GM18502 (cell line): ENCODE measurements around the gene HCN3.

ENCODE experiments used
- ATAC-seq: cut with Tn5 transposase; IDR thresholded peaks from one replicate; pipeline ENCODE4 v1.9.1; 2021; ENCODE audit warnings: mild to moderate bottlenecking; ENCODE audit not compliant: unreplicated experiment, poor library complexity

The HCN3 gene

GRCh38 chr1:155253797-155254196 is 23.5 kb upstream of the HCN3 start:
- no peak for ATAC-seq

GRCh38 chr1:155254228-155254713 is 23.0 kb upstream of the HCN3 start:
- no peak for ATAC-seq

DNA sequence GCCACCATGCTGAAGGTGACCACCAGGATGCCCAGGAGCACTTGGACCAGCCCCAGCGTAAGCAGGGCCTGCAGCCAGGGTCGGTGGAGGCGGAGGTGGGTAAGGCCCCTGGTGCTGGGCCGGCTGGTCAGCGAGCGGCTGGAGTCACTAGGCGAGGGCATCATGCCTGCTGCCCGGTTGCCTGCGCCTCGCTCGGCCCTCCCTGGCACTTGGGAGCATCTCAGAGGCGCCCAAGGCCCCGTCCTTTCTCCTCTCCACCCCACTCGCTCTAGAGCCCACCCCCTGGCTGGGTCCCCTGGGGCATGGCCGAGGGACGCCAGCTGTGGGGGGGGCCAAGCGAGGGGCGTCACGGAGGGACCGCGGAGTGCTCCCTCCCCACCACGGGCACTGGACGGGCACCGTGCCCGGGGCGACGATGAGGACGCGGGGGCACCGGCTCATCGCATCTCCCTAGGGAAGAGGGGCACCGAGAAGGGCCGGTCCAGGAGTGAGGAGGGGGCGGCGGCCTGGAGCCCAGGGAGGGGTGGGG is 22.5 kb upstream of the HCN3 start:
- ATAC-seq, result no peak

GRCh38 chr1:155255243-155256007 is 21.8 kb upstream of the HCN3 start, which contains the start of gene ENTREP3:
ENTREP3 (minus strand) TSS chr1:155255483; CDS start chr1:155254877, 606 bp downstream.
- peak; percentile 55 for ATAC-seq

DNA sequence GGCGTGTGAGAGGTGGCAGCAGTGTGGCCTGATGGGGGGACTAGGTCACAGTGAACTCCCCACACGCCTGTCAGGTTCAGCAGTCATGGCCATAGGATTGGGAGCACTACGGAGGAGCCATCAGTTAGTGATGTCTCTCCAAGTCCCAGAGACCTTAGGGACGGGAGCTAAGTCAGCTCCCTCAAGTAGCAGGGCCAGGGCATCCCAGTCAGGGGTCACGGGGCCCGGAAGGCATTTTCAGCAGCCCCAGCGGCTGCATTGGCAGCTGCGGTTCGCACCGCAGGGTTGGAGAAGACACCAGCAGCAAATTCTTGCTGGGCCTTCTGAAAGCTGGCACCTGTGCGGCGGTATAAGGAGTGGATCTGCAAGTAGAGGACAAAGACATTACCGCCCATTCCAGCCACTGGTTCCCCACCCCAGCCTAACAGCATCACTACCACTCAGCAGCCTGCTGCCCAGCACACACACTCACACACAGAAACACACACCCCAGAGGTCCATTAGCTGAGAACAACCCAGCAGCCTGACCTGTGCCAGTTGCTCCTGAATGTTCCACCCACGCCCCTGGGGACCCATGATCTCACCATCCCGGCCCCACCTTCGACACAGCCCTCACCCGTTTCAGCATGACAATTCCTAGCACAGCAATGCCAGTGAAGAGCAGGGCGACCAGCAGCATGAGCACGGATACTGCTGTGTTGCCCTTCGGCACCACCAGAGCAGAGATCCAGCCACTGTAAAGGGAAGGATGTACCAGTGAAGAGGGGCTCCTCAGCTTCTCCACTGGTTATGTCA is 21.0 kb upstream of the HCN3 start:
- ATAC-seq, result no peak

DNA sequence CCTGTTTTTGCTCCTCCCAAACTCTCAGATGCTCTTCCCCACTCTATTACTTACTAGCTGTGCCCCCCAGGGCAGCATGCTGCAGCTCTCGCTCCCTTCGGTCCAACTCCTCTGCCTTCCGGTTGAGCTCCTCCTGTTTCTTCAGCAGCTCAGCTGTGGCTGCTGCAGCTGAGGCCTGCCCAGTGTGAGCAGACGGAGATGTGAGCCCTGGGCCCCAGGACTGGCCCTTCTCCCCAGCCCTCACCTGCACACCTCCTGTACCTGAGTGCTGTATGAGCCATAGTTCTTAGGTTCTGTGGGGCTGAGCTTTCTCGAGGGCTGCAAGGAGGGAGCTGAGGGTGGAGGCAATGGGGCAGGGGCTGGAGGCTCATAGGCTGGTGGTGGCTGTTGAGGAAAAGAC is 17.0 kb upstream of the HCN3 start:
- ATAC-seq, result no peak

DNA sequence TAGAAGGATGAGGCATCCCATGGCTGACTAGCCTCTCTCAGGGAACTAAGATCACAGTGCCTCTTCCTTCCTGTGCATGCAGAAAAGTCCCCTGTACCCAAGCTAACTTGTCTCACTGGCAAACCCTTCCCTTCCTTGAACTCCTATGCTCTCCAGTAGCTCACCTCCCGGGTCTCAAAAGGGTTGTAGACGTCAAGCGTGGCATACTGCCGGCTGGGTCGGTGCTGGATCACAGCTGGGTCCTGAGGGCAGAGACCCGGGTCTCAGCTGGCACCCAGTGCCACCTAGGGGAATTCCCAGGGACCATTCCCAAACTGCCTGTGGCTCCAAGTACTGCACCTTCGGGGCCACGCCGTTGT is 15.8 kb upstream of the HCN3 start:
- ATAC-seq, result no peak

GRCh38 chr1:155261852-155262673 is 15.2 kb upstream of the HCN3 start, which contains the start of gene SCAMP3:
SCAMP3 (minus strand) TSS chr1:155262360; CDS start chr1:155262151, 209 bp downstream.
- peak; percentile 88 for ATAC-seq

DNA sequence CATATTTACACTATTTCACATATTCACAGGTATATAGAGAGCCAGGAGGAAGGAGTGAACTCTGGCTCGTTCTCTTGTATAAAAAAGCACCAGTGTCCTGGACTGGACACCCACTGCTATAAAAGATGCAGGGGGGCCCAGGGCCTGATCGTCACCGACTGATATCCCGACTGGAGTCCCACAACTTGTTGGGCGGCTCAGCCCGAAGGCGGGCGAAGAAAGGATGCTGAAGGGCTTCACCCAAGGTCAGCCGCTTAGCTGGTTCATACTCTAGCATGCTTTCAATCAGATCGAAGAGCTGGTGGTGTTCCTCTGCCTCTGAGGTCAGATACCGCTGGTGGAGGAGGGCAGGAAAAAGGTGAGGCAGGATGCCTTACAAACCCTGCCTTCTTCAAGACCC is 14.2 kb upstream of the HCN3 start:
- no peak for ATAC-seq

- no peak for ATAC-seq
These were observed 10.7 kb upstream of the HCN3 start for GRCh38 chr1:155266553-155266952.

DNA sequence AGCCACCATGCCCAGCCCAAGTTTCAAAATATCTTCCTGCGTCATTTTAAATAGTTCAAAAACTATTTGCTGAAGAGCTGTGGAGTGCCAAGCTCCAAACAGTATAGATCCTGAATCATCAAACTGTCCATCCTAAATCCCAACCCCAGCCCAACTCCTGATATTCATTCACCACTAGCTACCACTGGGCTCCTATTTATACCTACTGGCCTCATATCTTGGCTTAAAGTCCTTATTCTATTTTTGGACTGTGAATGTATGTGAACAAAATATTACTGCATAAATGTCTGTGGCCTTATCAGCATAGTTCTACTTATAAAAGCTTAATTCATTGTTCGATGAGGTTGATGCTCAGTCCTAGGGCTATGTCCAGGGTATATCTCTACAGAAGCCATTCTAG is 9.9 kb upstream of the HCN3 start:
- no peak for ATAC-seq

- ATAC-seq, result no peak
These were observed 8.6 kb upstream of the HCN3 start for GRCh38 chr1:155268630-155269029.

- ATAC-seq, result no peak
These were observed 7.9 kb upstream of the HCN3 start for GRCh38 chr1:155269381-155269780.

GRCh38 chr1:155272466-155273342 is 4.6 kb upstream of the HCN3 start:
- ATAC-seq, result peak; percentile 44

DNA sequence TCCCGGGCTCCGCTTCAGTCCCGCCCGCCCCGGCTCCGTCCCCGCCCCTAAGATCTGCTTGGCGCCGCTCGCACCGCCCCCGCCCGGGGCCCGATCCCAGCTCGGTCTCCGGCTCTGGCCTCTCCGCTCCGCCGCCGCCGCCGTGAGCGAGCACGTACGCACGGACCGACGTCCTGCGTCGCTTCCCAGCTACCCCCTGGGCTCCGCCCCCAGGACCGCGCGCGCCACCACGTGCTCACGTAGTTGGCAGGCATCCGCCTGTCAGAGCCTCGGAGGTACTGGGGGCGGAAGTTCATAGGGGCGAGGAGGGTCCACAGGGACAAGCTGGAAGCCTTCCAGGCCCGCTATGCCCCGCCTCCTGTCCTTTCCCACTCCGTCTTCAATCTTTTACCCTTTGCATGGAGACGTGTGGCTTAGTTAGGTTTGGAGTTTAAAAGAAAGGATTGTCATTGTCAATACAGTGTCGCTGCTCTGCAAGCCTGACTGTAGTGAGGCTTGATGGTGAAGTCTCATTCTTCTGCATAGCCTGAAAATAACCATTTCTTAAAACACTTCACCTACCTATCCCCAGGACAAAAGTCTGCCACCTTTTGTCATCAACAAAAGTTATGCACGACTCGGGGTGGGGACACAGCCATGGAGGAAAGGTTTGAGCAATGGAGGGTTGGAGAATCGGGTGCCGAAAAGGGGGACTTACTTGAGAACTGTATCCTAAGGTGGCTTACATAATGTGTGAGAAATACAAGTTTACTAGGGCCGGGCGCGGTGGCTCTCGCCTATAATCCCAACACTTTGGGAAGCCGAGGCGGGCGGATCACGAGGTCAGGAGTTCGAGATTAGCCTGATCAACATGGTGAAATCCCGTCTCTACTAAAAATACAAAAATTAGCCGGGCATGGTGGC is 3.7 kb upstream of the HCN3 start, which contains the start of gene CLK2:
Gene CLK2, minus strand, starts transcription at position 162 of the 903 bp plus-strand sequence. CDS start 2,527 bp downstream, outside the sequence.
- peak; percentile 84 for ATAC-seq

GRCh38 chr1:155277902-155278688 is 832 bp downstream of the HCN3 start:
- no peak for ATAC-seq

- no peak for ATAC-seq
These were observed 1.5 kb downstream of the HCN3 start for GRCh38 chr1:155278689-155279160.
